Choroid plexus epithelial cell (primary cell): ENCODE measurements around the gene ESYT3.

Experiments used
- DNase-seq: peaks from one replicate; pipeline ENCODE4 v3.0.0-alpha.2; 2010; ENCODE audit warnings: low read depth
- H3K4me3 ChIP-seq: 2 replicates; pipeline ENCODE4 v1.5.1; 2011; ENCODE audit warnings: low read depth, mild to moderate bottlenecking, control low read depth, low read length, moderate library complexity
- TF ChIP-seq, protein P1 (sequence below): conservative IDR thresholded peaks from 2 replicates; pipeline ENCODE4 v1.5.1; 2011; ENCODE audit warnings: low read depth, mild to moderate bottlenecking, control low read depth, inconsistent platforms, low read length, moderate library complexity

Gene ESYT3, protein sequence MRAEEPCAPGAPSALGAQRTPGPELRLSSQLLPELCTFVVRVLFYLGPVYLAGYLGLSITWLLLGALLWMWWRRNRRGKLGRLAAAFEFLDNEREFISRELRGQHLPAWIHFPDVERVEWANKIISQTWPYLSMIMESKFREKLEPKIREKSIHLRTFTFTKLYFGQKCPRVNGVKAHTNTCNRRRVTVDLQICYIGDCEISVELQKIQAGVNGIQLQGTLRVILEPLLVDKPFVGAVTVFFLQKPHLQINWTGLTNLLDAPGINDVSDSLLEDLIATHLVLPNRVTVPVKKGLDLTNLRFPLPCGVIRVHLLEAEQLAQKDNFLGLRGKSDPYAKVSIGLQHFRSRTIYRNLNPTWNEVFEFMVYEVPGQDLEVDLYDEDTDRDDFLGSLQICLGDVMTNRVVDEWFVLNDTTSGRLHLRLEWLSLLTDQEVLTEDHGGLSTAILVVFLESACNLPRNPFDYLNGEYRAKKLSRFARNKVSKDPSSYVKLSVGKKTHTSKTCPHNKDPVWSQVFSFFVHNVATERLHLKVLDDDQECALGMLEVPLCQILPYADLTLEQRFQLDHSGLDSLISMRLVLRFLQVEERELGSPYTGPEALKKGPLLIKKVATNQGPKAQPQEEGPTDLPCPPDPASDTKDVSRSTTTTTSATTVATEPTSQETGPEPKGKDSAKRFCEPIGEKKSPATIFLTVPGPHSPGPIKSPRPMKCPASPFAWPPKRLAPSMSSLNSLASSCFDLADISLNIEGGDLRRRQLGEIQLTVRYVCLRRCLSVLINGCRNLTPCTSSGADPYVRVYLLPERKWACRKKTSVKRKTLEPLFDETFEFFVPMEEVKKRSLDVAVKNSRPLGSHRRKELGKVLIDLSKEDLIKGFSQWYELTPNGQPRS

GRCh38 chr3:138434276-138434874 lies at the start of gene ESYT3:
Gene ESYT3, plus strand, starts transcription at chr3:138434616. Its CDS starts 183 bp downstream, at chr3:138434799.
- peak; percentile 60 for DNase-seq
- TF ChIP-seq, protein P1, sequence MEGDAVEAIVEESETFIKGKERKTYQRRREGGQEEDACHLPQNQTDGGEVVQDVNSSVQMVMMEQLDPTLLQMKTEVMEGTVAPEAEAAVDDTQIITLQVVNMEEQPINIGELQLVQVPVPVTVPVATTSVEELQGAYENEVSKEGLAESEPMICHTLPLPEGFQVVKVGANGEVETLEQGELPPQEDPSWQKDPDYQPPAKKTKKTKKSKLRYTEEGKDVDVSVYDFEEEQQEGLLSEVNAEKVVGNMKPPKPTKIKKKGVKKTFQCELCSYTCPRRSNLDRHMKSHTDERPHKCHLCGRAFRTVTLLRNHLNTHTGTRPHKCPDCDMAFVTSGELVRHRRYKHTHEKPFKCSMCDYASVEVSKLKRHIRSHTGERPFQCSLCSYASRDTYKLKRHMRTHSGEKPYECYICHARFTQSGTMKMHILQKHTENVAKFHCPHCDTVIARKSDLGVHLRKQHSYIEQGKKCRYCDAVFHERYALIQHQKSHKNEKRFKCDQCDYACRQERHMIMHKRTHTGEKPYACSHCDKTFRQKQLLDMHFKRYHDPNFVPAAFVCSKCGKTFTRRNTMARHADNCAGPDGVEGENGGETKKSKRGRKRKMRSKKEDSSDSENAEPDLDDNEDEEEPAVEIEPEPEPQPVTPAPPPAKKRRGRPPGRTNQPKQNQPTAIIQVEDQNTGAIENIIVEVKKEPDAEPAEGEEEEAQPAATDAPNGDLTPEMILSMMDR = no peak
- peak within 1 kb of the TSS; percentile 53 for H3K4me3 ChIP-seq

- no peak for DNase-seq
- no peak overlapping the region for H3K4me3 ChIP-seq
- TF ChIP-seq, protein P1 = no peak
These were observed 49.4 kb upstream of the ESYT3 start for GRCh38 chr3:138384976-138385375.

- no peak overlapping the region for H3K4me3 ChIP-seq
- DNase-seq = peak; percentile 16
- TF ChIP-seq, protein P1 = no peak
These were observed 45.2 kb upstream of the ESYT3 start for GRCh38 chr3:138389144-138389601.

GRCh38 chr3:138389841-138390581 lies 44.4 kb upstream of the ESYT3 start:
- no peak overlapping the region for H3K4me3 ChIP-seq
- DNase-seq = peak; percentile 96
- TF ChIP-seq, protein P1 = no peak

DNA sequence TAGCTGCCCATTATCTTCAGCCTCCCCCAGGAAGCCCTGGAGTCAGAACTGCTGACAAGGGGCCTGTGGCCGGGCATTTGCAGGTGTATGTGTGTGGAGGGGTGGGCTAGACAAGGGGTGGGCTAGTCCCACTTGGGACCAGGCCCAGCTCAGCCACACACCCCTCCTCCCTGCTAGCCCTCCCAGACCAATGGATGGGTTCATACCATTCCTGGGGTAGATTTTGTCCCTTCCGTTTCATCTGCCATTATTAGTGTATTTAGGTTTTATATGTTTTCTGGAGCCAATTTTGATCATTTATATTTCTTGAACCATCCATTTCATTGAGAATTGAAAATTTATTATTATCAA lies 43.9 kb upstream of the ESYT3 start:
- DNase-seq = no peak
- TF ChIP-seq, protein P1 = no peak
- no peak overlapping the region for H3K4me3 ChIP-seq

- H3K4me3 ChIP-seq = no peak overlapping the region
- TF ChIP-seq, protein P1 = no peak
- no peak for DNase-seq
These were observed 40.3 kb upstream of the ESYT3 start for GRCh38 chr3:138394156-138394555.
